22Rv1 (cell line): ENCODE results near the gene CDK5RAP1.

Source experiments
- CTCF ChIP-seq: fragments of 450-650 bp; IDR thresholded peaks from 2 replicates; pipeline ENCODE4 v1.5.1; 2017; ENCODE audit warnings: mild to moderate bottlenecking
- ZFX ChIP-seq: fragments of 450-650 bp; IDR thresholded peaks from 2 replicates; pipeline ENCODE4 v1.6.1; 2017; ENCODE audit warnings: antibody characterized with exemption, borderline replicate concordance

DNA sequence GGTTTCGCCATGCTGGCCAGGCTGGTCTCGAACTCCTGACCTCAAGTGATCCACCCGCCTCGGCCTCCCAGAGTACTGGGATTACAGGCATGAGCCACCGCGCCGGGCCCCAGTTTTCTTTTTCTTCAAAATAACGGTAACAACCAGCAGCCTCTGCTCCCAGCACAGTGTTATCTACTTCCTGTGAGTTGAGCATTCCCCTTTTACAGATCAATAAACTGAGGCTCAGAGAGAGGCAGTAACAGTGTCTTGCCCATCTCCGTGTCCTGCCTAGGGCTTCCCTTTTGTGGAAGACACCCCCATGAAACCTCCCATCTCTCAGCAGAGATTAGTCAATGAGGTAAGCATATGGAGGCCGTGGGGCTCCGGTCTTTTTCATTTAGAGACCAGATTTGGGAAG is 88.7 kb downstream of the CDK5RAP1 start:
- TF ChIP-seq CTCF, result no peak
- no peak for TF ChIP-seq ZFX
